HG02973 (cell line): ENCODE measurements around the gene TDO2.

Experiments
- ATAC-seq: cut with Tn5 transposase; IDR thresholded peaks from one replicate; pipeline ENCODE4 v1.9.1; 2021; ENCODE audit warnings: moderate library complexity; ENCODE audit not compliant: unreplicated experiment

Gene TDO2

GRCh38 chr4:155952501-155952901 is 49.0 kb downstream of the TDO2 start:
- no peak for ATAC-seq

- peak; percentile 95 for ATAC-seq
These were observed 49.9 kb downstream of the TDO2 start, which contains the start of gene CTSO for GRCh38 chr4:155953151-155954117. Gene CTSO (minus strand): TSS chr4:155953866. CDS start chr4:155953847, 19 bp downstream.

GRCh38 chr4:155954118-155954685 is 50.7 kb downstream of the TDO2 start:
- ATAC-seq: no peak

- ATAC-seq: no peak
These were observed 51.4 kb downstream of the TDO2 start for GRCh38 chr4:155954939-155955338.

- ATAC-seq: no peak
These were observed 53.0 kb downstream of the TDO2 start for GRCh38 chr4:155956461-155956860.

- no peak for ATAC-seq
These were observed 55.9 kb downstream of the TDO2 start for GRCh38 chr4:155959417-155959816.

- ATAC-seq: no peak
These were observed 57.0 kb downstream of the TDO2 start for GRCh38 chr4:155960522-155960921.

GRCh38 chr4:155961575-155961974 is 58.1 kb downstream of the TDO2 start:
- ATAC-seq: no peak

GRCh38 chr4:155962767-155963166 is 59.3 kb downstream of the TDO2 start:
- no peak for ATAC-seq

GRCh38 chr4:155964016-155964891 is 60.8 kb downstream of the TDO2 start:
- ATAC-seq: no peak

- ATAC-seq: no peak
These were observed 62.7 kb downstream of the TDO2 start for GRCh38 chr4:155966171-155966570.

- no peak for ATAC-seq
These were observed 63.4 kb downstream of the TDO2 start for GRCh38 chr4:155966731-155967395.
